Inflammatory macrophage treated with lipopolysaccharide for 1 hour (primary cell): ENCODE measurements around the gene RNF224.
A peak's percentile ranks its signal among the peaks of the same experiment; 100 is the strongest.

Source experiments
- DNase-seq, 2 donors: peaks; one replicate each; pipeline ENCODE4 v3.0.0-alpha.2; 2020 to 2022

RNF224 gene

DNA sequence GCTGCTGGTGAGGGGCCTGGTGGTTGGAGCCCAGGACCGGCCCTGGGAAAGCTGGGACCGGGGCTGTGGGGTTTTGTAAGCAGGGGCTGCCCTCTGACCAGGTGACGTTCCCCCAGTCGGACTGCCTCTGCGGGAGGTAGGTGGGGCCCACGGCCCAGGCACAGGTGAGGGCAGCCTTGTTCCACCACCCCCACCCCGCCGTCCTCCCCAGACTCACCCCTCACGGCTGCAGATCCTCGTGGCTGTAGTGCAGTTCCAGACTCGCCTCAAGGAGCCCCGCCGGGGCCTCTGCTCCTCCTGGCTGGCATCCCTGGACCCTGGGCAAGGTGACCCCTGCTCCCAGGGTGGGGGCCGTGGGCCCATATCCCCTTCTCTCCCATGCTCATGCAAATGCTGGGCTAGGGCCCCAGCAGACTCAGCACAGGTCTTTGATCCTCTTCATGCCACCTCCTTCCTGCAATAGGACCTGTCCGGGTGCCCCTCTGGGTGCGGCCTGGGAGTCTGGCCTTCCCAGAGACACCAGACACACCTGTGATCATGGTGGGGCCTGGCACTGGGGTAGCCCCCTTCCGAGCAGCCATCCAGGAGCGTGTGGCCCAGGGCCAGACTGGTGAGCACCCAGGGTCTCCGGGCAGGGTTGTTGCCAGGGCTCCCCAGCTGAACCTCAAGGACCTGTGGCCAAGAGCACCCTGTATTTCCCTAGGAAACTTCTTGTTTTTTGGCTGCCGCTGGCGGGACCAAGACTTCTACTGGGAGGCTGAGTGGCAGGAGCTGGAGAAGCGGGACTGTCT lies 11.9 kb upstream of the RNF224 start:
- no peak for DNase-seq

DNA sequence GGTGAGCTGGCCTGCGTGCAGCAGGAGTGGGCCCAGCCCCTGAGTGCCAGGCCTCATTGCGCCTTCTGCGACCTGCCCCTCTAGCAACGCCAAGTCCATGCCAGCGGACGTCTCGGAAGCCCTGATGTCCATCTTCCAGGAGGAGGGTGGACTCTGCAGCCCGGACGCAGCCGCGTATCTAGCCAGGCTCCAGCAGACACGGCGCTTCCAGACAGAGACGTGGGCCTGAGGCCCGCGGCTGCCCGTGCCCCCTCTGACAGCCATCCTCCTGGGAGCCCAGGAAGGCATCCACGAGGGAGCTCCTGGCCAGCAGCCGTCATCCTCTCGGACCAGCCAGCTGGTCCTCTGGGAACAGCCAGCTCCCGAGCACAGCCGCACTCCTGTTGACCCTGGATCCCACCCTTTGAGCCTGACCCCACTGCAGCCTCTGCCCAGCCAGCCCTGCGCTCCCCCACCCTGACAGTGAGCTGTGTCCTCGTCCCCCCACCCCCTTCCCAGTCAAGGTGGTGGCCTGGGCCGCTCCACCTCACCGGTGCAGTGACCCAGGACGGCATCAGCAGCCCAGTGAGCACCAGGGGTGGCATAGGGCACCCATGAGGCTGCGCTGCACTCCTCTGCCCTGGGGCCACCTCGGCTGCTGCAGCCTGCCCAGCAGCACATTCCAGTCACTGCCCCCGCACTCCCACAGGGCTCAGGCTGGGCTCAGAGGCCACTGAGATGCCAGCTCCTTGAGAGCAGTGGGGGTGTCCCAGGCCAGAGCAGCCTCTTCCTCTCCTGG lies 10.9 kb upstream of the RNF224 start:
- DNase-seq: no peak

DNA sequence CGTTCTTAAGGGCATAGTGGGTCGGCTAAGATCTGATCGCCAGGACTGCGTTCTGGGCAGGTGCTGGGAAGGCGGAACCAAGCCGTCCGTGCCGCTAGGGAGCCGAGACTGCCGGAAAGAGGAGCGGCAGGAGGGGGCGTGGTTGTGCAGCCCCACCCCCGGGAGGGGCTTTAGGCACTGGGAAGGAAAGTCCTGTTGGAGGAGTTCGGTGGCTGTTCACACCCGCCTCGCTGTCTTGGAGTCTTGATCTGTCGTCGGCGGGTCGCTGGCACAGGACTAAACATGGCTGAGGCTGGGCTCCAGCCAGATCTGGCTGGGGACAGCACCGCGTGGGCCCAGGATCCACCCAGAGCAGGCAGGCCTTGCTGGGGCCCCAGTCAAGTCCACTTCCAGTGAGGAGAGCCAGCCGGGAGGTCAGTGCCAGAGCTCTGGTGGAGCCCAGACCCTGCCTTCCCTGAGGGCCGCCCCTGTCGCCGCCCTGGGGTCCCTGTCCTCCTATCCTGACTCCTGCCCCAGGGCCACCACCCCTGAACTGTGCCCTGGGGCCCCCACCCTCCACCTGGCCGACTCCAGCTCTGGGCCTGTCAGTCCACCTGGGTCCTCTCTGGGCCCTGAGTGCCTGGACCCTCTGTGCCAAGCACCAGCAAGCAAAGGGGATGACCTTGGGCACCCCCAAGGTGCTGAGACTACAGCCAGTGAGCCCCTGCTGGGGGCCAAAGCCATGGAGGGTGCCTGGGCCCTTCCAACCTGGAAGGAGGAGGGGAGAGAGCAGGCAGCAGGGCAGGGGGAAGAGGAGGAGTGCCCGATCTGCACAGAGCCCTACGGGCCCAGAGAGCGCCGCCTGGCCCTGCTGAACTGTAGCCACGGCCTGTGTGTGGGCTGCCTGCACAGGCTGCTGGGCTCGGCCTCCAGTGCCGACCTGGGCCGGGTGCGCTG lies 9.8 kb upstream of the RNF224 start:
- no peak for DNase-seq

DNA sequence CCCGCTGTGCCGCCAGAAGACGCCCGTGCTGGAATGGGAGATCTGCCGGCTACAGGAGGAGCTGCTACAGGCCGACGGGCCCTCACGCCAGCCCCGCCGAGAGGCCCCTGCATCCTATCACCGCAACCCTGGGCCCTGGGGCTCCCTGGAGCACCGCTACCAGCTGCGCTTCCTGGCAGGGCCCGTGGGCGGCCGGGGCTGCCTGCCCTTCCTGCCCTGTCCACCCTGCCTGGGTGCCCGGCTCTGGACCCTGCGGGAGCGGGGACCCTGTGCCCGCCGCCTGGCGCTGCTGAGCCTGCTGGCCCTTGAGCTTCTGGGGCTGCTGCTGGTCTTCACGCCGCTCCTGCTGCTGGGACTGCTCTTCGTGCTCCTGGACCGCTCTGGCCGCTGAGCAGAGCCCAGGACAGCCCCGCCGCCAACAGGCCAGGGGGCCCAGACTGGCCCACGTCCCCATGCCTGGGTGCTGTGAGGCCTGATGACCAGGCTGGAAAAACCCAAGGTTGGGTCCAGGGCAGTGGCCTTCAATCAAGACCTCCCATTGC lies 9.0 kb upstream of the RNF224 start:
- DNase-seq: no peak

DNA sequence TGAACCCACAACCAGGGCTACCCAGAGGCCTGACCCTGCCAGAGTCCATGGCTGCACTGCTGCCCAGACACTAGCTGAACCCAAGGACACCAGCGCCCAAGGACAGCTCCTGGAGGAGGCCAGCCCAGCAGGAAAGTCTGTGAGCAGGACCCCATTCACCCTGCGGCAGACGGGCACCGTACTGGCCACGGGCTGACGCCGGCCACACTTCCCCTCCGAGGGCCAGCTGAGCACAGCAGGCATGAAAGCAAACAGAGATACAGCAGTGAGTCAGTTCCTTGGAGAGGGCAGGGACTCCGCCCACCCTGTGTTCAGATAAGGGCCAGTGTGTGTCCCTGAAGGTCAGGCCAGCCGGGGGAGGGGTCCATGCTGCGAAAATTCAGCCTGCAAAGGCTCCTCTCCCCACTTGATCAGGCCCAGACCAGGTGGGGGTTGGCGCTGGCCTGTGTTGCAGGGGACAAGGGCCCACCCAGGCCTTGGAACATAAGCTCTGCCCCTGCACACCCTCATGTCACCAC lies 8.5 kb upstream of the RNF224 start:
- DNase-seq: peak in 1 of 2 donors; percentile 24

DNA sequence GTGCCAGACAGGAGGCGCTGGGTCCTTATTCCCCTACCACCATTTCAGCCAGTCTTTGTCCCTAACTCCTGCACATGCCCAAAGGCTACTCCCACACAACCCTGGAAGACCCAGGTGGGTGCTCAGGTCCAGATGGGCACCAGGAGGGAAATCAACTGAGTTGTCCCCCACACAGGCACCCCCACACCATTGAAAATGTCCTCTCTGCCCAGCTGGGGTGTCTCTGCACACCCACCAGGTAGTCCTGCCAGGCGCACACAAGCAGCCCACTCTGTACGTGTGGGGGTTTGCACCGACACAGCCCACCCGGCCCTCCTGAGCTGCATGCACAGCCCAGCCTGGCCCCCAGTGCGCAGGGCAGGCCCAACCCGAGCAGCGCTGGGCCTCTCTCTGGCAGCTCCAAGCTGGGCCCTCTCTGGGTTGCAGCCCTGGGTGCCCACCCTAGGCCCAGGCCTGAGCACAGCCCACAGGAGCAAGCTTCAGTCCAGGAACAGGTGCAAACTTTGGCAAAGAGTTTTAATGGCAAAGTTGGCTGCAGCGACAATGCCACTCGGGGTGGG lies 7.5 kb upstream of the RNF224 start:
- DNase-seq: no peak

DNA sequence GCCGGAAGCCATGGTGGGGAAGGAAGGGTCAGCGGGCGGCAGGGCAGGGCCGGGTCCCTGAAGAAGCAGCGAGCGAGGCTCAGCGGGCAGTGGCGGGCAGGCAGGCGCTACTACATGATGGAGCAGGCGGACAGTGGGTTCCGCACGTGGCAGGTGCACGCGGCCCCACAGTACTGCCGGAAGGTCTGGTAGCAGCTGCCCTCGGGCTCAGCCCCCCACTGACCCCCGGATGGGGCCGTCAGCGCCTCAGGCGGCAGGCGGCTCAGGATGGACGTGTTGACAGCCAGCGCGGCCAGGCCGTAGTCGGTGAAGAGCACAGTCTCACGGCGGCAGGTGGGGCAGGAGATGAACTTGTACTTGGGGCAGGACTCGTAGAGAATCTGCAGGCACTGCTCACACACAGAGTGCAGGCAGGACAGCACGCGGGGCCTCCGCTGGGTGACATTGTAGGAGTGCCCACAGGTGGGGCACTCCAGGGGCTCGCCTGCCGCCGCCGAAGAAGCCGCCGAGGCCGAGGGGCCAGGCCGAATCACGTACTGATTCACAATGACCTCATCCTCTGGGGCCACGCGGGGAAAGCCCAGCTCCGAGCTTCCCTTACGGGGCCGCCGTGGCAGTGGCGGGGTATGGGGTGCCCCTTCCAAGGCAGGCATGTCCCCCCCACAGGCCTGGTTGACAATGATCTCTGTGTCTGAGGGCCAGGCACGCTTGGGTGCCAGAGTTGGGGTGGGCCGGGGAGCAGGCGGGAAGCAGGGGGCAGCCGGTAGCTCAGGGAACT lies 6.8 kb upstream of the RNF224 start:
- DNase-seq: no peak

DNA sequence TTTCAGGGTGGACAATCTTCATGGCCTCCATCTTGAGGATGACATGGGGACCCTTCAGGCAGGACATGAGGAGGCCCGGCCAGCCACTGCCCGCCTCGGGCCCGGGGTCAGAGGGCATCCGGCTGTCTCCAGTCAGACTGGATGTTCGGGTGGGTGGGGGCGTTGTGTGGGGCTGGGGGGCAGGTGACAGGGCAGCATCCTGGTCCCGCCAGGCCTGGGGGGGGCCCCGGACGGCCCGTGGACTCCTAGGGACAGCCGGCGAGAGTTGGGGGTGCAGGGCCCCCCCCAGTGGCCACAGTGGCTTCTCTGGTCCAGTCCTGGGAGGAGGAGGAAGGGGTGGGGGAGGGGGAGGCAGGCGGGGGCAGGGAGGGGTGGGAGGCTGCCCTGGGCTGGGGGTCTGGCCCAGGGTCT lies 6.2 kb upstream of the RNF224 start:
- no peak for DNase-seq

DNA sequence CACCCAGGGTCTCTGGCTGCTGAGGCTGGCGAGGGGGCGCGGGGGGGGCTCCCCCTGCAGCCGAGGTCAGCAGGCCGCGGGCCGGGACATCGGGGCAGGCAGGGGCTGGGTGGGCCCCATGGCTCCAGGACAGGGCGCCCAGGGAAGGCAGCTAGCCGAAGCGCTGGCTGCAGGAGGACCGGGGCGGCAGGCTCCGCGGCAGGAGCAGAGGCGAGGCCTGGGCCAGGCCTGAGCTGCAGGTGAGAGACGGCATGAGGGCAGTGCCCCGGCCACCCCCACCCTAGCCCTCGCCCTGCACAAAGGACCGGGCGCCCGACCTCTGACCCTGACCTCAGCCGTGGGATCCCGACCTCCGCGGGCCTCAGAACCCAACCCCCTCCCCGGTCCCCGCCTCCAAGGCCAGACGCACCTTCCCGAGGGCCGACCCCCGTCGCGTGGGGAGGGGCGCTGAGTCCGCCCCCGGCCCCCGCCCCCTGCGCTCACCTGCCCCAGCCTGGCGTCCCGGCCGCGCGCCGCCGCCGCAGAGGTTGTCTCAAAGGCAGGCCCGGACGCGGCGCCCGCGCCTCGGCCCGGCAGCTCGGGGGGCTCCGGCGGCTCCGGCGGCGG lies 5.7 kb upstream of the RNF224 start:
- no peak for DNase-seq

DNA sequence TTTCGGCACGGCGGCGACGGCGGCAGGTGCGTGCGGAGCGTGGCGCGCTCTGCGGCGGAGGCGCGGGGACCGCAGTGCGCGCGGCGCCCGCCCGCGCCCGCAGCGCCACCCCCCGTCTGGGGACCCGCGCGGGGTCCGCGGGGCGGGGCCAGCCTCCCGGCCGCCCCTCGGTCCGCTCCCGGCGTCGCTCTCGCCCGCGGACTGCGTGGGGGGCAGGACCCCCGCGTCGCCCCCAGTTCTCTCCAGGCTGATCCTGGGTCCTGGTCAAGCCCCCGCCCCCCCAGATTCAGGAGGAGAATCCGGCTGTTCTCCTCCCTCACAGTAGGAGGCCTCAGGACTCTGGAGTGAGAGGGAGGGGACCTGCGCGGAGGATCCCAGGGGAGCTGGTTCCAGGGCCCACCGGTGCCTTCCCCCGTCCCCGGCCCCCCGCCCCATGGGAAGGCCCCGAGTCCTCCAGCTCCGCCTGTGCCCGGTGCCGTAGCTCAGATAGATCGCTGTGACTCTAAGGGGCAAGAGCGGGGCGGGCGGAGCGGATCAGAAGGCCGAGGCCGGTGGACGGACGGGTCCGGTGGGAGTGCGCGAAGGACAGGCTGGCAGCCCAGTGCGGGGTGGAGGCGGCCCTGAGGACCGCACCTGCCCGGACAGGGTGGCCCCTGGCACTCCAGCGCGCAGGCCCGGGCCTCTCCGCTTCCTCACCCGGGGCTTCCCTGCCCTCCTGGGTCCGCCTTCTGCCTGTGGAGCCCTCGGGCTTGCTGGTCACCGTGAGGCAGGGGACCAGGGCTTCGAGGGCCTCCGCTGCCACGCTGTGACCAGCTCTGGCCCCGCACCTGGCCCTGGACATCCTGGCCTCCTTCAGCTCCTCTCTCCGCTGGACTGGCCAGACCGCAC lies 4.9 kb upstream of the RNF224 start, which contains the start of gene RNF208:
Gene RNF208 (minus strand): TSS at position 51 of the 888 bp plus-strand sequence. CDS start 1,028 bp downstream, outside the sequence.
- DNase-seq: no peak

DNA sequence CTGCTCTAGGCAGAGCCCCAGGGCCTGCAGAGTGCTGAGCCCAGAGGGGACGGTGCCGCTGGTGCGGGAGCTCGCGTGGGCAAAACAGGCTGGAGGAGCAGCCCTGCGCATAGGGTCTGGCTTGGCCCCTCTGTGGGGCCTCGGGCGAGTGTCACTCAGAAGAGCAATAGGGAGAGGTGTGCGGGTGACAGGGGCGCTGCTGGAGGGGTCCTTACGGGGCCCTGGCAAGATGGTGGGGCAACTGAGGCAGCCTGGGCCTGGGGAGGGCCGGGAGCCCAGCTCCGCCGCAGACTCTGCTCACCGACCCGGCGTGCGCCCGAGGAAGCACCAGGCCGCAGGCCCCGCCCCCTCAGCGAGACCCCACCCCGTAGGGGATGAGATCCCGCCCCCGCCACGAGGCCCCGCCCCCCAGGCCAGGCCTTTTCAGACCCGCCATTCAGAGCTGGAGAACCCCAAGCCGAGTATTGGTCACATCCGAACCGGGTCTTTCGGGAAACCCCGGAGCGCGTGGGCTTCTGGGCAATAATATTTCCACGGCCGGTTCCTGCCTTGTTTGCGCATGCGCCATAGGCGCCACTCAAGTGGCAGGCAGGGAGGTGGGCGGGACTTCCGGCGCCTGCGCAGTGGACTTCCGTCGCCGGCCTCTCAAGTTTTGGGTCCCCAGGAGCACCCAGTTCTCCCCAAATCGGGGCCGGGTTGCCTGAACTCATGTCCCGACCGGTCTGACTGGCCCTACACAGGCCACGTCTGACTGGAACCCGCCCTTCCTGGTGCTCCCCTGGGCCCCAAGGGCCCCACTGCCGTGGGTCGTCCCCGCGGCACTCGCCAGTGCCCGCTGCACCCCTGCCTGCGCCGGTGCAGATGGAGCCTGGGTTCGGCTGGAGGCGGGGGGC lies 4.0 kb upstream of the RNF224 start:
- peak; percentile 99 to 100 for DNase-seq

DNA sequence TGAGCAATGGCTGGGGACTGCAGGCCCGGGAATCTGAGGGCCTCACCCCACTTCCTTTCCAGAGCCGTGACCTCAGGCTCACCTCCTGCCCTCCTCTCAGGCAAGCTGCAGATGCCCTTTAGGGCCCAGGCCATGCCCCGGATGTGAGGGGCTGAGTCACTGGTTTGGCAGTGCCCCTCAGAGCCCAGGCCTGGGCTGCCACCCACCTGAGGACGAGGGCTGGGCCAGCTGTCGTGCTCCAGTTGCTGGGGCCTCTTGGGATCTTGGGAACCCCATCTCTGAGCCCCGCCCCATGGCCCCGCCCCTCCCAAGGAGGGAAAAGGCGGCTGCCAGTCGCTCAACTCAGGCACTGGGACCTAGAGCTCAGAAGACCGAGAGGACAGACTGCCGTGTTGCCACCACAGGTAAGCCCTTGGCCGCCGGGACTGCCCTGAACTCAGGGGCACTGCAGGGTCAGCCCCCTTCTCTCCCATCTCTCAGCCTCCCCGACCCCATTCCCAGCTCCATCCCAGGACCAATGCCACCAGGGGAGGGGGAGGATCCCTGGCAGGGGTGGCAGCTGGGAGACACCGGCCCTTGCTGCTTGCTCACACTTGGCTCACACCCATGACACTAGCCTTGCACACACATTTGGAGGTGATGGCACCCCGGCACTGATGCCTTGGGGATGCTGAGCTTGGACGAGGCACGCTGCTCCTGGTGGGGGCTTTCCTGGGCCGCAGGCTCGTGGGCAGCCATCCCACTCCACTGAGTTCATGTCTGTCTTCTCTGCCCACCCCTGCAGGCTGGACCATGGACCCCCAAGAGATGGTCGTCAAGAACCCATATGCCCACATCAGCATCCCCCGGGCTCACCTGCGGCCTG lies 2.2 kb upstream of the RNF224 start, which contains the start of gene CYSRT1:
Gene CYSRT1 (plus strand): TSS at position 345 of the 865 bp plus-strand sequence. CDS start 448 bp downstream, at position 793.
- DNase-seq: peak in 1 of 2 donors; percentile 21

DNA sequence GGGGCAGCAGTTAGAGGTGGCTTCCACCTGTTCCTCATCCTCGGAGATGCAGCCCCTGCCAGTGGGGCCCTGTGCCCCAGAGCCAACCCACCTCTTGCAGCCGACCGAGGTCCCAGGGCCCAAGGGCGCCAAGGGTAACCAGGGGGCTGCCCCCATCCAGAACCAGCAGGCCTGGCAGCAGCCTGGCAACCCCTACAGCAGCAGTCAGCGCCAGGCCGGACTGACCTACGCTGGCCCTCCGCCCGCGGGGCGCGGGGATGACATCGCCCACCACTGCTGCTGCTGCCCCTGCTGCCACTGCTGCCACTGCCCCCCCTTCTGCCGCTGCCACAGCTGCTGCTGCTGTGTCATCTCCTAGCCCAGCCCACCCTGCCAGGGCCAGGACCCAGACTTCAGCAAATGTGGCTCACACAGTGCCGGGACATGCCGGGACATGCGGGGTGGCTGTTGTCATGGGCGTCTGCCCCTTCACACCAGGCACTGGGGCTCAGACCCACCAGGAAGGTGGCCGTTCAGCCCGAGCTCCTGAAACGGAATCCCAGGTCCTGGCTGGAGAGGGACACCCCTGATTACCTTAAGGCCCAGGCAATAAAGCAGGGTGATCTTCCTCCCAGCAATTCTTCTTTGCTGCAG lies 1.5 kb upstream of the RNF224 start:
- no peak for DNase-seq

DNA sequence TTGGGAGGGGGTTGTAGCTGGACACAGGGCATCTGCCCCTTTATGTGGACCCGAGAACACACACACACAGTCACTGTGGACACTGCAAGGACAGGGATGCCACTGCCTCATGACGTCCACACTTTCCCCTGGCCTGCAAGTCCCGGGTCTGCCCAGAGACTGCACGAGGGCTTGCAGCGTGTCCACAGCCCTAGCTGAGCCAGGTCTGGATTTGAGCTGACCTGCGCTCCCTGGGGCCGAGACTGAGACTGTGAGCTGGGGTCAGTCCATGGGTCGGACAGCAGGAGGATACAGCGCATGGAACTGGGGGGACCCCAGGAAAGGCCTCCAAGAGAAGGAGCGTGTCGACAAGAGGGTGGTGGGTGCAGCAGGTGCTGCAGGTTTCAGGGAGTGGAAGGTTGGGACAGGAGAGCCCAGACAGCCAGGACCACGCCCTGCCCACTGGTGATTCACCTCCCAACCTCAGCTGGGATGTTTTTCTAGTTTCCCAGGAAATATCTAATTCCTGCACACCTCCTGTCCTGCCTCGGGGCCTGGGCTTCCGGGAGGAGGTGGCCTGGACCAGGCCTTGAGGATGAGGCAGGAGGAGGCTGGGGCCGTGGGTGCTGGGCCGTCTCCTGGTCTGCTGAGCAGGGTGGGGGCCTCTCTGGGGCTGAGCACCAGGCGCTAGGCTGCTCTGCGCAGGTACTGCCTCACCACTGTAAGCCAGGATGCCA lies 806 bp upstream of the RNF224 start:
- no peak for DNase-seq

DNA sequence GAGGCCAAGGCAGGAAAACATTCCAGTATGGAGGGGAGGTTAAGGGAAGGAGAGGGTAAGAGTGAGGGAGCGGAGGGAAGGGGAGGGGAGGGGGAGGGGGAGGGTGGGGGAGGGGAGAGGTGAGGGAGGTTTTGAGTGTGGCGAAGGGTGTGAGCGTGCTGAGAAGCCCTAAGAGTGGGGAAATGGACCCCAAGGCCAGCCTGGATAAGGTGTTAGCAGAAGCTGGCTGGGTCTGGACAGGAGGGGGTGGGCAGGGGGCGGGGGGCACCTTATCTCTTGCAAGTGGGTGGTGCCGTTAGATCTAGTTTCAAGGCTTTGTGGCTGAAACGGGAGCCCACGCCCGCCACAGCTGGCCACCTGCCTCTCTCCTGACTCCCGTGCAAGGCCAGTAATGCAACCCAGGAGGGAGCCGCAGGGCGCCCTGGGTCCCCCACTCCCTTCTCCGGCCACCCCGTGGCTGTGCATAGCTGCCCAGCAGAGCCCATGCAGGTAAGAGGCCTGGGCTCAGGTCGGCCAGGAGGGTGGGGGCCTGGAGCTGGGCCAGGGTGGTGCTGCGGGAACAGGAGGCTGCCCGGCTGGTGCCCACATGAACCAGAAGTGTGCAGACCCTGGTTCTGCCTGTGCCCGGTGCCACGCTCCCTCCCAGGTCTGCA lies 677 bp downstream of the RNF224 start:
- no peak for DNase-seq

DNA sequence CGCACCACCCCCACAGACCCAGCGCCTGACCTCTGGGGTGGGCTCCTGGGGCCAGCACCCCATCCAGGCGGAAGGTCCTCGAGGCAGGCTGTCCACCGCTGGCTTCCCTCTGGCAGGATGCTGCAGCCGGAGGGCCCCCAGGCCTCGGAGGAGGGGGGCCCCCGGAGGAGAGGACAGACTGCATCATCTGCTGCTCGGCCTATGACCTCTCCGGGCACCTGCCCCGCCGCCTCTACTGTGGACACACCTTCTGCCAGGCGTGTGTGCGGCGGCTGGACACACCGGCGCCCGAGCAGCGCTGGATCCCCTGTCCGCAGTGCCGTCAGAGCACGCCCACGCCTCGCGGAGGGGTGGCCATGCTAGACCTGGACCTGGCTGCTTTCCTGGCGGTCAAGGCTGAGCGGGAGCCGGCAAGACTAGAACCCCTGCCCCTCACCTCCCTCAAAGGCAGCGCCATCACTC lies 1.2 kb downstream of the RNF224 start:
- no peak for DNase-seq
